Measurements from ENCODE around the gene LY6G6D.
"Not testable (repeated sequence)": the region's sequence is repeated elsewhere in the genome, so short reads cannot be mapped to it uniquely, and the experiment has no call there.

Gene LY6G6D

GRCh38 chr6:31692353-31692752, 22.8 kb upstream of the LY6G6D start:
- DNase-seq (ENCODE audit: low read depth): no peak

GRCh38 chr6:31692886-31693285, 22.3 kb upstream of the LY6G6D start:
- no peak for DNase-seq (ENCODE audit: low read depth)

GRCh38 chr6:31693535-31693934, 21.6 kb upstream of the LY6G6D start:
- no peak for DNase-seq (ENCODE audit: low read depth)

GRCh38 chr6:31697555-31697954, 17.6 kb upstream of the LY6G6D start:
- no peak for DNase-seq (ENCODE audit: low read depth)

- DNase-seq (ENCODE audit: low read depth): no peak
These were observed 14.3 kb upstream of the LY6G6D start for GRCh38 chr6:31700740-31701401.

GRCh38 chr6:31701666-31702404, 13.3 kb upstream of the LY6G6D start:
- DNase-seq (ENCODE audit: low read depth): peak; percentile 77

GRCh38 chr6:31702405-31702818, 12.7 kb upstream of the LY6G6D start:
- DNase-seq (ENCODE audit: low read depth): no peak

- peak; percentile 98 for DNase-seq (ENCODE audit: low read depth)
These were observed 12.1 kb upstream of the LY6G6D start, which contains the start of gene ABHD16A for GRCh38 chr6:31702819-31703716. Gene ABHD16A, minus strand, starts transcription at chr6:31703324. Its CDS starts 43 bp downstream, at chr6:31703281.

GRCh38 chr6:31705931-31706330, 9.2 kb upstream of the LY6G6D start:
- no peak for DNase-seq (ENCODE audit: low read depth)

- DNase-seq (ENCODE audit: low read depth): no peak
These were observed 8.5 kb upstream of the LY6G6D start, which contains the start of gene LY6G6F for GRCh38 chr6:31706599-31706998. Gene LY6G6F, plus strand, starts transcription at chr6:31706866. Its CDS starts 41 bp downstream, at chr6:31706907.

GRCh38 chr6:31707701-31708100, 7.4 kb upstream of the LY6G6D start:
- DNase-seq (ENCODE audit: low read depth): no peak

GRCh38 chr6:31708224-31708623, 6.9 kb upstream of the LY6G6D start:
- no peak for DNase-seq (ENCODE audit: low read depth)

GRCh38 chr6:31709157-31709556, 6.0 kb upstream of the LY6G6D start:
- DNase-seq (ENCODE audit: low read depth): not testable (repeated sequence)

GRCh38 chr6:31710523-31711219, 4.5 kb upstream of the LY6G6D start:
- peak; percentile 47 for DNase-seq (ENCODE audit: low read depth)

- peak; percentile 97 for DNase-seq (ENCODE audit: low read depth)
These were observed 3.9 kb upstream of the LY6G6D start for GRCh38 chr6:31711233-31711632.

- no peak for DNase-seq (ENCODE audit: low read depth)
These were observed 2.9 kb upstream of the LY6G6D start for GRCh38 chr6:31712296-31712695.

GRCh38 chr6:31713465-31713864, 1.7 kb upstream of the LY6G6D start:
- no peak for DNase-seq (ENCODE audit: low read depth)

- DNase-seq (ENCODE audit: low read depth): no peak
These were observed 1.0 kb upstream of the LY6G6D start for GRCh38 chr6:31713991-31714684.

GRCh38 chr6:31717499-31718222, 2.5 kb downstream of the LY6G6D start:
- no peak for DNase-seq (ENCODE audit: low read depth)

GRCh38 chr6:31718265-31718664, 3.1 kb downstream of the LY6G6D start:
- no peak for DNase-seq (ENCODE audit: low read depth)
